NCI-H2081 (cell line): ENCODE results near the gene STAT5B.
A peak's percentile ranks its signal among the peaks of the same experiment; 100 is the strongest.
"Not testable (repeated sequence)": the region's sequence is repeated elsewhere in the genome, so short reads cannot be mapped to it uniquely, and the experiment has no call there.

Source experiments
- DNase-seq, 2 experiments: peaks; one replicate each; lab custom pipeline; 2025; lab: John Stamatoyannopoulos, UW

The STAT5B gene

GRCh38 chr17:42233156-42233555 lies 43.0 kb downstream of the STAT5B start:
- DNase-seq = no peak

- DNase-seq = peak in 1 of 2 experiments; percentile 57
Measured at GRCh38 chr17:42230225-42230624, 46.0 kb downstream of the STAT5B start.

- no peak for DNase-seq
Measured at GRCh38 chr17:42227849-42228700, 48.1 kb downstream of the STAT5B start.

- DNase-seq = no peak
Measured at GRCh38 chr17:42225646-42226045, 50.5 kb downstream of the STAT5B start.

- DNase-seq = no peak
Measured at GRCh38 chr17:42224651-42225050, 51.5 kb downstream of the STAT5B start.

- peak; percentile 21 to 36 for DNase-seq
Measured at GRCh38 chr17:42221886-42222745, 54.1 kb downstream of the STAT5B start.

- DNase-seq = not testable (repeated sequence)
Measured at GRCh38 chr17:42219280-42219679, 56.9 kb downstream of the STAT5B start.

- DNase-seq = no peak
Measured at GRCh38 chr17:42214156-42214555, 62.0 kb downstream of the STAT5B start.

GRCh38 chr17:42212382-42212781 lies 63.8 kb downstream of the STAT5B start:
- DNase-seq = no peak

GRCh38 chr17:42211921-42212341 lies 64.3 kb downstream of the STAT5B start:
- DNase-seq = not testable (repeated sequence)

- DNase-seq = no peak
Measured at GRCh38 chr17:42210046-42210445, 66.1 kb downstream of the STAT5B start.

- not testable (repeated sequence) for DNase-seq
Measured at GRCh38 chr17:42206153-42206612, 70.0 kb downstream of the STAT5B start.

- no peak for DNase-seq
Measured at GRCh38 chr17:42203354-42203753, 72.8 kb downstream of the STAT5B start.

- DNase-seq = no peak
Measured at GRCh38 chr17:42202696-42203095, 73.5 kb downstream of the STAT5B start.

- no peak for DNase-seq
Measured at GRCh38 chr17:42202159-42202558, 74.0 kb downstream of the STAT5B start.

- no peak for DNase-seq
Measured at GRCh38 chr17:42201458-42201772, 74.8 kb downstream of the STAT5B start.

GRCh38 chr17:42200706-42201457 lies 75.3 kb downstream of the STAT5B start:
- DNase-seq = peak in 1 of 2 experiments; percentile 38

GRCh38 chr17:42199416-42200011 lies 76.7 kb downstream of the STAT5B start:
- no peak for DNase-seq

- DNase-seq = no peak
Measured at GRCh38 chr17:42198897-42199296, 77.3 kb downstream of the STAT5B start.

- DNase-seq = no peak
Measured at GRCh38 chr17:42197564-42198156, 78.5 kb downstream of the STAT5B start.
